Epidermal melanocyte (primary cell): ENCODE results near the gene COBLL1.

Source experiments
- DNase-seq: peaks from one replicate; pipeline ENCODE4 v3.0.0; 2011; ENCODE audit warnings: low spot score; ENCODE audit not compliant: insufficient read length

The COBLL1 gene

GRCh38 chr2:164757934-164758695 is 83.5 kb downstream of the COBLL1 start:
- DNase-seq: no peak

GRCh38 chr2:164756773-164757172 is 84.8 kb downstream of the COBLL1 start:
- no peak for DNase-seq

GRCh38 chr2:164755952-164756351 is 85.7 kb downstream of the COBLL1 start:
- no peak for DNase-seq

- no peak for DNase-seq
Measured at GRCh38 chr2:164754157-164755093, 87.2 kb downstream of the COBLL1 start.

GRCh38 chr2:164752956-164753355 is 88.7 kb downstream of the COBLL1 start:
- DNase-seq: no peak

- no peak for DNase-seq
Measured at GRCh38 chr2:164747783-164748433, 93.7 kb downstream of the COBLL1 start.

- DNase-seq: no peak
Measured at GRCh38 chr2:164747140-164747539, 94.5 kb downstream of the COBLL1 start.

GRCh38 chr2:164746713-164747112 is 94.9 kb downstream of the COBLL1 start:
- no peak for DNase-seq

- DNase-seq: no peak
Measured at GRCh38 chr2:164745012-164745797, 96.4 kb downstream of the COBLL1 start.

- no peak for DNase-seq
Measured at GRCh38 chr2:164742738-164743317, 98.8 kb downstream of the COBLL1 start.

GRCh38 chr2:164739966-164740365 is 101.7 kb downstream of the COBLL1 start:
- no peak for DNase-seq

- DNase-seq: peak; percentile 64
Measured at GRCh38 chr2:164737612-164738081, 104.0 kb downstream of the COBLL1 start.

GRCh38 chr2:164735309-164735919 is 106.2 kb downstream of the COBLL1 start:
- no peak for DNase-seq

GRCh38 chr2:164734196-164734595 is 107.4 kb downstream of the COBLL1 start:
- no peak for DNase-seq

GRCh38 chr2:164725542-164725941 is 116.1 kb downstream of the COBLL1 start:
- DNase-seq: no peak

- no peak for DNase-seq
Measured at GRCh38 chr2:164722616-164723338, 118.8 kb downstream of the COBLL1 start.

- DNase-seq: no peak
Measured at GRCh38 chr2:164721430-164721829, 120.2 kb downstream of the COBLL1 start.

GRCh38 chr2:164719996-164720941 is 121.4 kb downstream of the COBLL1 start:
- no peak for DNase-seq
